Liver (tissue), 9 donors: ENCODE data around the gene STX16. TPM values are rescaled to one million over a fixed set of nuclear protein-coding genes. Genes with fewer than 3 reads are reported as not detected.

ENCODE experiments used
- DNase-seq: peaks from one replicate; pipeline ENCODE4 v3.0.0-alpha.2; 2017; ENCODE audit warnings: low spot score
- H3K27ac ChIP-seq, 2 donors: one replicate each; pipeline ENCODE4 v1.7.0; 2013; ENCODE audit warnings: inconsistent platforms in 2 of 2, low read length in 2 of 2, control low read depth in 1 of 2, low read depth in 1 of 2, mild to moderate bottlenecking in 1 of 2
- H3K27me3 ChIP-seq, 4 donors: one replicate each; pipeline versions ENCODE4 v1.6.1 to v1.7.0; 2013; ENCODE audit warnings: low read length in 3 of 4, inconsistent platforms in 1 of 4, mild to moderate bottlenecking in 1 of 4, moderate library complexity in 1 of 4; ENCODE audit not compliant: control insufficient read depth in 4 of 4, insufficient read depth in 4 of 4
- H3K36me3 ChIP-seq, 4 donors: one replicate each; pipeline versions ENCODE4 v1.6.1 to v1.7.0; 2013; ENCODE audit warnings: low read length in 3 of 4, mild to moderate bottlenecking in 3 of 4, low read depth in 1 of 4, moderate library complexity in 1 of 4; ENCODE audit not compliant: control insufficient read depth in 4 of 4, insufficient read depth in 3 of 4
- H3K4me1 ChIP-seq, 4 donors: one replicate each; pipeline versions ENCODE4 v1.6.1 to v1.7.0; 2013; ENCODE audit warnings: low read length in 3 of 4, mild to moderate bottlenecking in 3 of 4, moderate library complexity in 1 of 4; ENCODE audit not compliant: control insufficient read depth in 4 of 4, insufficient read depth in 4 of 4
- H3K4me3 ChIP-seq, 3 donors: one replicate each; pipeline versions ENCODE4 v1.6.1 to v1.7.0; 2013; ENCODE audit warnings: low read length in 3 of 3, control low read depth in 1 of 3, low read depth in 1 of 3, mild to moderate bottlenecking in 1 of 3
- H3K9ac ChIP-seq, 2 donors: one replicate each; pipeline ENCODE4 v1.7.0; 2013; ENCODE audit warnings: low read length in 2 of 2, mild to moderate bottlenecking in 2 of 2, moderate library complexity in 2 of 2, control low read depth in 1 of 2, low read depth in 1 of 2
- H3K9me3 ChIP-seq, 4 donors: one replicate each; pipeline versions ENCODE4 v1.6.1 to v1.7.0; 2013; ENCODE audit warnings: low read length in 3 of 4; ENCODE audit not compliant: control insufficient read depth in 4 of 4
- EGR1 ChIP-seq, 2 donors: IDR thresholded peaks; 2 replicates each; pipeline ENCODE4 v1.6.1; 2016 to 2018; ENCODE audit warnings: antibody characterized with exemption in 2 of 2, low read depth in 2 of 2
- FOXA1 ChIP-seq: IDR thresholded peaks from 2 replicates; pipeline ENCODE4 v1.6.1; 2016; ENCODE audit warnings: antibody characterized with exemption
- FOXA2 ChIP-seq: IDR thresholded peaks from 2 replicates; pipeline ENCODE4 v1.6.1; 2016; ENCODE audit warnings: antibody characterized with exemption
- GABPA ChIP-seq, 2 donors: IDR thresholded peaks in 1 of 2; conservative IDR thresholded peaks in 1 of 2; 2 replicates each; pipeline ENCODE4 v1.6.1; 2016; ENCODE audit warnings: antibody characterized with exemption in 2 of 2, mild to moderate bottlenecking in 1 of 2, moderate library complexity in 1 of 2
- HNF4A ChIP-seq, 2 donors: conservative IDR thresholded peaks; 2 replicates each; pipeline ENCODE4 v1.6.1; 2016; ENCODE audit warnings: antibody characterized with exemption in 2 of 2, mild to moderate bottlenecking in 2 of 2
- HNF4G ChIP-seq: IDR thresholded peaks from 2 replicates; pipeline ENCODE4 v1.6.1; 2016; ENCODE audit warnings: antibody characterized with exemption
- NR2F2 ChIP-seq: IDR thresholded peaks from 2 replicates; pipeline ENCODE4 v1.6.1; 2016; ENCODE audit warnings: antibody characterized with exemption
- RAD21 ChIP-seq, 2 donors: IDR thresholded peaks; 2 replicates each; pipeline ENCODE4 v1.6.1; 2016; ENCODE audit warnings: antibody characterized with exemption in 2 of 2, mild to moderate bottlenecking in 2 of 2
- RXRA ChIP-seq, 2 donors: IDR thresholded peaks; 2 replicates each; pipeline ENCODE4 v1.6.1; 2017 to 2018; ENCODE audit warnings: antibody characterized with exemption in 2 of 2, mild to moderate bottlenecking in 1 of 2
- SP1 ChIP-seq: IDR thresholded peaks from 2 replicates; pipeline ENCODE4 v1.6.1; 2018; ENCODE audit warnings: antibody characterized with exemption, mild to moderate bottlenecking
- TAF1 ChIP-seq: conservative IDR thresholded peaks from 2 replicates; pipeline ENCODE4 v1.6.1; 2016; ENCODE audit warnings: antibody characterized with exemption, mild to moderate bottlenecking
- YY1 ChIP-seq: IDR thresholded peaks from 2 replicates; pipeline ENCODE4 v1.6.1; 2016; ENCODE audit warnings: antibody characterized with exemption, mild to moderate bottlenecking
- WGBS: extraction: QIAGEN DNeasy Blood & Tissue Kit; methylation state at CpG from one replicate; pipeline ENCODE4 v1.1.7; 2013; 5-methylcytosine and 5-hydroxymethylcytosine counted together
- polyA plus RNA-seq, 2 donors: library from polyadenylated mRNA; stranded (reverse) in 1 of 2; unstranded in 1 of 2; fragments of 200-250 nt in 1 of 2; fragments of >200 nt in 1 of 2; fragmentation: Nextera tagmentation in 1 of 2; extraction: Ambion mirVana in 1 of 2; gene quantifications; one replicate each; pipeline versions ENCODE4 v1.2.1 to v1.2.3, GENCODE V29; 2013 to 2015
- total RNA-seq, 2 donors: library from RNA; depleted of rRNA; stranded (reverse); fragments of >200 nt; gene quantifications; one replicate each; pipeline ENCODE4 v1.2.3, GENCODE V29; 2014
- TF ChIP-seq, protein P1 (sequence below): IDR thresholded peaks from 2 replicates; pipeline ENCODE4 v1.6.1; 2016; ENCODE audit warnings: antibody characterized with exemption
- TF ChIP-seq, protein P2 (sequence below): fragments of 150-350 bp; IDR thresholded peaks from 2 replicates; pipeline ENCODE4 v1.5.1; 2017; ENCODE audit warnings: improper control_type of control experiment, low read depth, low read length; ENCODE audit not compliant: missing input control
- TF ChIP-seq, protein P3 (sequence below): IDR thresholded peaks from 2 replicates; pipeline ENCODE4 v1.6.1; 2016; ENCODE audit warnings: antibody characterized with exemption, mild to moderate bottlenecking
- TF ChIP-seq, protein P4 (sequence below): IDR thresholded peaks from 2 replicates; pipeline ENCODE4 v1.6.1; 2016; ENCODE audit warnings: antibody characterized with exemption
- donor health status: healthy.
- donor health status: healthy.
- donor health status: healthy.
- donor health status: healthy.
- donor health status: healthy.

The STX16 gene
- total and polyA plus RNA-seq, 4 donors, result 8.5 to 32.5 (median 16.6) TPM

DNA sequence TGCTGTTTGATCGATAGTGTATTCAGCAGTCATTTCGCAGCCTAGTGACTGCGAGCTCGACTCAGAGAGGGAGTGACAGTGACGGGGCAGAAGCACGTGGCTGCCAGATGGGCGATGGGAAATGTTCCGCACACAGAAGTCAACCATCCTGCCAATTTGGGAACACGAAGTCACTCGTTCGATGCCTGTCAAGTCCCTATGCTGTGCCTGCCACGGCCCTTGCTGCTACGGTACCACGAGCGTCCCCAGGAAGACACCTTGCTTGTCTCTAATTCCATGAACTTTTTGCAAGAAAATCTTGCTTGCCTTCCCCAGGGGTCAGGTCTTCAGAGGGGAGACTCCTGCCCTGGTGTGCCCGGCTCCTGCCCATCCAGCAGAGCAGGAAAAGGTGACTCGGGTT, 17.0 kb upstream of the STX16 start:
- no peaks in the 10 kb centered on the region for H3K4me1 ChIP-seq
- H3K4me3 ChIP-seq, result no peak overlapping the region
- no peak for TF ChIP-seq EGR1 (IDR thresholded peaks at IDR 0.05; ENCODE audit: low read depth in 2 of 2)
- TF ChIP-seq, protein P1, sequence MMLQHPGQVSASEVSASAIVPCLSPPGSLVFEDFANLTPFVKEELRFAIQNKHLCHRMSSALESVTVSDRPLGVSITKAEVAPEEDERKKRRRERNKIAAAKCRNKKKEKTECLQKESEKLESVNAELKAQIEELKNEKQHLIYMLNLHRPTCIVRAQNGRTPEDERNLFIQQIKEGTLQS, result no peak
- no peak for TF ChIP-seq HNF4G
- TF ChIP-seq, protein P2, sequence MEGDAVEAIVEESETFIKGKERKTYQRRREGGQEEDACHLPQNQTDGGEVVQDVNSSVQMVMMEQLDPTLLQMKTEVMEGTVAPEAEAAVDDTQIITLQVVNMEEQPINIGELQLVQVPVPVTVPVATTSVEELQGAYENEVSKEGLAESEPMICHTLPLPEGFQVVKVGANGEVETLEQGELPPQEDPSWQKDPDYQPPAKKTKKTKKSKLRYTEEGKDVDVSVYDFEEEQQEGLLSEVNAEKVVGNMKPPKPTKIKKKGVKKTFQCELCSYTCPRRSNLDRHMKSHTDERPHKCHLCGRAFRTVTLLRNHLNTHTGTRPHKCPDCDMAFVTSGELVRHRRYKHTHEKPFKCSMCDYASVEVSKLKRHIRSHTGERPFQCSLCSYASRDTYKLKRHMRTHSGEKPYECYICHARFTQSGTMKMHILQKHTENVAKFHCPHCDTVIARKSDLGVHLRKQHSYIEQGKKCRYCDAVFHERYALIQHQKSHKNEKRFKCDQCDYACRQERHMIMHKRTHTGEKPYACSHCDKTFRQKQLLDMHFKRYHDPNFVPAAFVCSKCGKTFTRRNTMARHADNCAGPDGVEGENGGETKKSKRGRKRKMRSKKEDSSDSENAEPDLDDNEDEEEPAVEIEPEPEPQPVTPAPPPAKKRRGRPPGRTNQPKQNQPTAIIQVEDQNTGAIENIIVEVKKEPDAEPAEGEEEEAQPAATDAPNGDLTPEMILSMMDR, result no peak
- no peak for TF ChIP-seq SP1
- TF ChIP-seq RXRA (IDR thresholded peaks at IDR 0.05), result no peak
- TF ChIP-seq TAF1, result no peak
- no peak for TF ChIP-seq YY1
- TF ChIP-seq NR2F2, result no peak
- no peak for TF ChIP-seq FOXA2
- no peak for TF ChIP-seq FOXA1
- TF ChIP-seq RAD21 (IDR thresholded peaks at IDR 0.05), result no peak
- TF ChIP-seq HNF4A (conservative IDR thresholded peaks at IDR 0.05), result no peak
- TF ChIP-seq, protein P3, sequence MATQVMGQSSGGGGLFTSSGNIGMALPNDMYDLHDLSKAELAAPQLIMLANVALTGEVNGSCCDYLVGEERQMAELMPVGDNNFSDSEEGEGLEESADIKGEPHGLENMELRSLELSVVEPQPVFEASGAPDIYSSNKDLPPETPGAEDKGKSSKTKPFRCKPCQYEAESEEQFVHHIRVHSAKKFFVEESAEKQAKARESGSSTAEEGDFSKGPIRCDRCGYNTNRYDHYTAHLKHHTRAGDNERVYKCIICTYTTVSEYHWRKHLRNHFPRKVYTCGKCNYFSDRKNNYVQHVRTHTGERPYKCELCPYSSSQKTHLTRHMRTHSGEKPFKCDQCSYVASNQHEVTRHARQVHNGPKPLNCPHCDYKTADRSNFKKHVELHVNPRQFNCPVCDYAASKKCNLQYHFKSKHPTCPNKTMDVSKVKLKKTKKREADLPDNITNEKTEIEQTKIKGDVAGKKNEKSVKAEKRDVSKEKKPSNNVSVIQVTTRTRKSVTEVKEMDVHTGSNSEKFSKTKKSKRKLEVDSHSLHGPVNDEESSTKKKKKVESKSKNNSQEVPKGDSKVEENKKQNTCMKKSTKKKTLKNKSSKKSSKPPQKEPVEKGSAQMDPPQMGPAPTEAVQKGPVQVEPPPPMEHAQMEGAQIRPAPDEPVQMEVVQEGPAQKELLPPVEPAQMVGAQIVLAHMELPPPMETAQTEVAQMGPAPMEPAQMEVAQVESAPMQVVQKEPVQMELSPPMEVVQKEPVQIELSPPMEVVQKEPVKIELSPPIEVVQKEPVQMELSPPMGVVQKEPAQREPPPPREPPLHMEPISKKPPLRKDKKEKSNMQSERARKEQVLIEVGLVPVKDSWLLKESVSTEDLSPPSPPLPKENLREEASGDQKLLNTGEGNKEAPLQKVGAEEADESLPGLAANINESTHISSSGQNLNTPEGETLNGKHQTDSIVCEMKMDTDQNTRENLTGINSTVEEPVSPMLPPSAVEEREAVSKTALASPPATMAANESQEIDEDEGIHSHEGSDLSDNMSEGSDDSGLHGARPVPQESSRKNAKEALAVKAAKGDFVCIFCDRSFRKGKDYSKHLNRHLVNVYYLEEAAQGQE, result no peak
- TF ChIP-seq, protein P4, sequence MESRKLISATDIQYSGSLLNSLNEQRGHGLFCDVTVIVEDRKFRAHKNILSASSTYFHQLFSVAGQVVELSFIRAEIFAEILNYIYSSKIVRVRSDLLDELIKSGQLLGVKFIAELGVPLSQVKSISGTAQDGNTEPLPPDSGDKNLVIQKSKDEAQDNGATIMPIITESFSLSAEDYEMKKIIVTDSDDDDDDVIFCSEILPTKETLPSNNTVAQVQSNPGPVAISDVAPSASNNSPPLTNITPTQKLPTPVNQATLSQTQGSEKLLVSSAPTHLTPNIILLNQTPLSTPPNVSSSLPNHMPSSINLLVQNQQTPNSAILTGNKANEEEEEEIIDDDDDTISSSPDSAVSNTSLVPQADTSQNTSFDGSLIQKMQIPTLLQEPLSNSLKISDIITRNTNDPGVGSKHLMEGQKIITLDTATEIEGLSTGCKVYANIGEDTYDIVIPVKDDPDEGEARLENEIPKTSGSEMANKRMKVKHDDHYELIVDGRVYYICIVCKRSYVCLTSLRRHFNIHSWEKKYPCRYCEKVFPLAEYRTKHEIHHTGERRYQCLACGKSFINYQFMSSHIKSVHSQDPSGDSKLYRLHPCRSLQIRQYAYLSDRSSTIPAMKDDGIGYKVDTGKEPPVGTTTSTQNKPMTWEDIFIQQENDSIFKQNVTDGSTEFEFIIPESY, result no peak
- no peak for TF ChIP-seq GABPA (IDR thresholded peaks at IDR 0.05 in 1 of 2, conservative IDR thresholded peaks at IDR 0.05 in 1 of 2)
- no peak overlapping the region for H3K9ac ChIP-seq
- peaks cover 0 to 2% (median 0%) of the 10 kb centered on the region in 4 donors for H3K27me3 ChIP-seq
- no peak overlapping the region for H3K27ac ChIP-seq
- no peak for DNase-seq
- H3K9me3 ChIP-seq, result no peaks in the 10 kb centered on the region
- no peaks in the 10 kb centered on the region for H3K36me3 ChIP-seq
- WGBS, result 89% methylated on average over 17 of the region's 17 CpGs
